Endometrial microvascular endothelial cells (primary cell): ENCODE measurements around the gene CDH1. TPM values are rescaled to one million over a fixed set of nuclear protein-coding genes. Genes with fewer than 3 reads are reported as not detected.
"Not testable (repeated sequence)": the region's sequence is repeated elsewhere in the genome, so short reads cannot be mapped to it uniquely, and the experiment has no call there.

Experiments used
- in situ Hi-C: cut with HindIII; loops from 2 replicates; pipeline ENCODE4 v1.10.0; 2017; ENCODE audit warnings: low sequenced_read_pairs, low pct_unique_long_range_greater_than_20kb; ENCODE audit errors: inconsistent ontology term
- total RNA-seq: library from RNA; depleted of rRNA; stranded (reverse); fragments of >200 nt; gene quantifications from one replicate; pipeline ENCODE4 v1.2.3, GENCODE V29; 2015; ENCODE audit errors: inconsistent ontology term

Gene CDH1
- total RNA-seq, 1 donor from 2014 or later, result not detected

- in situ Hi-C loops, result no loop called here
Measured at GRCh38 chr16:68782198-68783174, 45.4 kb downstream of the CDH1 start.

GRCh38 chr16:68784226-68784625 lies 47.1 kb downstream of the CDH1 start:
- in situ Hi-C loops, result no loop called here

GRCh38 chr16:68784721-68785120 lies 47.6 kb downstream of the CDH1 start:
- in situ Hi-C loops, result no loop called here

DNA sequence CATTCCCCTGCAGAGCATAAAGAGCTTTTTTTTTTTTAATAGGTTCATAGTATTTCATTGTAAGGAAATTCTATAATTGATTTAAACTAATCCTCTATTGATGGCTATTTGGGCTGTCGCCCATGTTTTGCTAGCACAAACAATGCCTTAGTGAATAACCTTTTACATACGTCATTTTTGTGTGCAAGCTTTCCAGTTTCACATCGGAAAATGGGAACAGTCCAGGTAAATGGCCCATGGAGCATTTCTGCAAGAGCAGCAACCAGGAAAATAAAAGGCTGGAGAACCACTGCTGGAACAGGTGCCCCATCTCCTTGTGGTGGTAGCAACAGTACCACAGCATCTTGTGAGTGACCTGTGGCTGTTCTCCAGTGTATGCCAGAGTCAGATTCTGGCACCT lies 48.6 kb downstream of the CDH1 start:
- in situ Hi-C loops, result no loop called here

DNA sequence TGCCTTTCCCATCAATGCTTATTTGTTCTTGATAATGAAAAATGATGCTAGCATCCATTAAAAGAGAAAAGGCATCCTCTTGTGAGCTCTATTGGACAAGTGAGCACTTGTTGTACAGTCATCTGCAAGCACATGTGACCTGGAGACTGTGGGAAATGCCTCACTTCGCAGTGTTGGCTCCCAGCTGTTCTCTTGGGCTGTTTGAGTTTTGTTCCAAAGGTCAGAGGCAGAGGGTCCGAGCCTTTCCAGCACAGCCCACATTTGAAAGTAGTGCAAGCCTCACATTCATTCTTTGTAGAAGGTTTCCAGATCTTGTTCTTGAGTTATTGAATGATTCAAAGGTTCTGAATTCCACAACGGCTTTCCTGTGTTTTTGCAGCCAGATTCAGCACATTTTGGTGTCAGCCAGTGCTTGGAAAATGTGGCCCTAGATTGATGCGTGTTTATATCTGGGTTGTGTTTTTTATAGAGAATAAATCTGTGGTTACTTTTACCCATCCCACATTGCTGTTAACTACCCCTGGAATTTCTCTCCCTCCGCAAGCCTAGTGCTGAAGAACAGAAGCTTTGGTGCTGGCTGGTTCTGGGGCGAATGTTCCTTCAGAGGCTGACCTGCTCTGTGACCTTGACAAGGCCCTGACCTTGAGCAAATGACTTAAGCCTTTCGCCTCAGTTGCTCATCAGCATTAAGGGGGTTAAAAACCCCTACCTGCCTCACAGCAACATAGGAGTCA lies 49.8 kb downstream of the CDH1 start:
- in situ Hi-C loops, result no loop called here

DNA sequence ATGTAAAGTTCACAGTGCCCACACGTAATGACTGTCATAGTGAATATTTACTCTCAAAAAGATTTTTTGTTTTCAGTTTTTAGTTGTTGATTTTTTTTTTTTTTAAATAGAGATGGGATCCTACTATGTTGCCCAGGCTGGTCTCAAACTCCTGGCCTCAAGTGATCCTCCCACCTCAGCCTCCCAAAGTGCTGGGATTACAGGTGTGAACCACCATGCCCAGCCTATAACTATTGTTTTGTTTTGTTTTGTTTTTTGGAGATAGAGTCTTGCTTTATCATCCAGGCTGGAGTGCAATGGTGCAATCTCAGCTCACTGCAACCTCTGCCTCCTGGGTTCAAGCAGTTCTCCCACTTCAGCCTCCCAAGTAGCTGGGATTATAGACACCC lies 50.3 kb downstream of the CDH1 start:
- in situ Hi-C loops, result not testable (repeated sequence)

GRCh38 chr16:68790130-68790761 lies 53.2 kb downstream of the CDH1 start:
- in situ Hi-C loops, result no loop called here

DNA sequence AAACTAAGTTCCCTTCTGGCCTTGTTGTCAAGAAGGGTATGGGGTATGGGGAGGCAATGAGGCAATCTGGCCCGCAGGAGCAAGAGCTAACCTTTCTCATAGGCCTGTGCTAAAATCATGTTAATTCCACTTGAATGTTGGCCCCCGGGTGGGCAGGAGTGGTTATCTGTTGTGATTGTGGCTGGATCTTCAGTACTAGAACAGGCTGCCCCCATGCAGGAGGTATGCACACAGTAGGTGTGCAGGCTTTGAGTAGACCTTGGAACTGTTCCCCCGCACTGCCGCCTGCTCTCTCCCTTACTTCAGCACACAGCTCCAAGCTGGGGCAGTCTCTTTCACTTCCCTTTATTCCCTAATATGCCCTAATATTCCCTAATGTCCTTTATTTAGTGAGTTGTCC lies 53.9 kb downstream of the CDH1 start:
- in situ Hi-C loops, result no loop called here

- in situ Hi-C loops, result no loop called here
Measured at GRCh38 chr16:68792465-68793324, 55.6 kb downstream of the CDH1 start.

DNA sequence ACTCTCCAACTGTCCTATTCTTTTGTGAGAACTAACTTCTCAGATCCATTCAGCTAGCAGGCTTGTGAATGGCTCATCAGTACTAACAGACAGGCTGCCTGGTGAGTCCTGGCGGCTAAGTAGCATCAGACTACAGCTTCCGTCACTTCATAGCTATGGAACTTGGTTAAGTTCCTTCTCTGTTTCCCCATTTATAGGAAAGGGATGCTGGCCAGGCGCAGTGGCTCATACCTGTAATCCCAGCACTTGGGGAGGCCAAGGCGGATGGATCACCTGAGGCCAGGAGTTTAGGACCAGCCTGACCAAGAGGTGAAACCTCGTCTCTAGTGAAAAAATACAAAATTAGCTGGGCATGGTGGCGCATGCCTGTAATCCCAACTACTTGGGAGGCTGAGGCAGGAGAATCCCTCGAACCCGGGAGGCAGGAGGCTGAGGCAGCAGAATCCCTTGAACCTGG lies 56.3 kb downstream of the CDH1 start:
- in situ Hi-C loops, result no loop called here

- in situ Hi-C loops, result no loop called here
Measured at GRCh38 chr16:68798398-68798797, 61.3 kb downstream of the CDH1 start.

GRCh38 chr16:68800257-68800875 lies 63.3 kb downstream of the CDH1 start:
- in situ Hi-C loops, result no loop called here

DNA sequence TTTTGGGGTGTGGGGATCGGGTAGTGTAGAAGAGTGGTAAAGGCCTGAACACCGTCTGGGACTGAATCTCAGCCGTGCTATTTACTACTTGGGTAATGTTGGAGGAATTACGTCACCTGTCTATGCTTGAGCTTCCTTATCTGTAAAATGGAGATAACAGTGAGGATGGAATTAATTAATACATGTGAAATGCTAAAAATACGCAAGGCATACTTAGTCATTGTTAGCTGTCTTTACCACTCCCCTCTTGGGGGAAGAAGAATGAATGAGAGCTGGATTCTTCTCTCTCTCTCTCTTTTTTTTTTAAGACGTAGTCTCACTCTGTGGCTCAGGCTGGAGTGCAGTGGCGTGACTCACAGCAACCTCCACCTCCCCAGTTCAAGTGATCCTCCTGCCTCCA lies 65.1 kb downstream of the CDH1 start:
- in situ Hi-C loops, result no loop called here

- in situ Hi-C loops, result no loop called here
Measured at GRCh38 chr16:68806422-68806821, 69.3 kb downstream of the CDH1 start.

- in situ Hi-C loops, result no loop called here
Measured at GRCh38 chr16:68806981-68807380, 69.9 kb downstream of the CDH1 start.

GRCh38 chr16:68814516-68814915 lies 77.4 kb downstream of the CDH1 start:
- in situ Hi-C loops, result no loop called here

DNA sequence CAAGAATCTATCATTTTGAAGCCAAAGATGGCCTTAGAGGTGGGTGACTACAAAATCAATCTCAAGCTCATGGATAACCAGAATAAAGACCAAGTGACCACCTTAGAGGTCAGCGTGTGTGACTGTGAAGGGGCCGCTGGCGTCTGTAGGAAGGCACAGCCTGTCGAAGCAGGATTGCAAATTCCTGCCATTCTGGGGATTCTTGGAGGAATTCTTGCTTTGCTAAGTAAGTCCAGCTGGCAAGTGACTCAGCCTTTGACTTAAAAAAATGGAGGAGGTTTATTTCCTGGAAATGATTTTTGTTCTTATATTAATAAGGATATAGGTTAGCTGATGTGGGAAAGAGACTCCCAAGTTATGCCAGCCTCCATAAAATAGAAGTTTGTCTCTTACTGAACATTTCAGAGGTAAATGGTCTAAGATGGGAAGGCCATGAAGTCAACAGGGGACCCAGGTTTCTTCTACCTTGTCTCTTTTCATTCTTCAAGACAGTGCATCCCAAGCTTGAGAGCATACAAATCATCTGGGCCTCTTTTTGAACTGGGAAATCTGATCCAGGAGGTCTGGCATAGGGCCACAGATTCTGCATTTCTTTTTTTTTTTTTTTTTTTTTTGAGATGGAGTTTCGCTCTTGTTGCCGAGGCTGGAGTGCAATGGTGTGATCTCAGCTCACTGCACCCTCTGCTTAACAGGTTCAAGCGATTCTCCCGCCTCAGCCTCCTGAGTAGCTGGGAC lies 86.5 kb downstream of the CDH1 start:
- in situ Hi-C loops, result no loop called here

GRCh38 chr16:68825427-68825826 lies 88.3 kb downstream of the CDH1 start:
- in situ Hi-C loops, result no loop called here
